Stimulated activated CD8-positive, alpha-beta memory T cell treated with anti-CD3 and anti-CD28 coated beads, Interleukin-4, amount 100 ng/mL, for 4 hours (primary cell): ENCODE measurements around the gene IWS1.
"Not testable (repeated sequence)": the region's sequence is repeated elsewhere in the genome, so short reads cannot be mapped to it uniquely, and the experiment has no call there.

ENCODE experiments used
- DNase-seq, 2 donors: peaks; one replicate each; pipeline ENCODE4 v3.0.0-alpha.2; 2020; ENCODE audit warnings: low read depth in 2 of 2, low spot score in 1 of 2

IWS1 gene

DNA sequence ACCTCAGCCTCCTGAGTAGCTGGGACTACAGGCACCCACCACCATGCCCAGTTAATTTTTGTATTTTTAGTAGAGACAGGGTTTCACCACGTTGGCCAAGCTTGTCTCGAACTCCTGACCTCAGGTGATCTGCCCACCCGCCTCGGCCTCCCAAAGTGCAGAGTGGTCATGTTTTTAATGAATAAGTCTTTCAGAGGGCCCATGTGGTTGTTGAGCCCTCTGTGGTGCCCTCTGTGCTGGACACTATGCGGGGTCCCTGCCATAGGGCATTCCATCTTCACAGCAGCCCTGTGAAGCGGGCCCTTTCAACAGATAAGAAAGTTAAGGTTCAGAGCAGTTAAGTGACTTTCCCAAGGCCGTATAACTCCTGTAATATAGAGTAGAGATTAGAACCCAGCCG is 35.1 kb upstream of the IWS1 start:
- DNase-seq = no peak

DNA sequence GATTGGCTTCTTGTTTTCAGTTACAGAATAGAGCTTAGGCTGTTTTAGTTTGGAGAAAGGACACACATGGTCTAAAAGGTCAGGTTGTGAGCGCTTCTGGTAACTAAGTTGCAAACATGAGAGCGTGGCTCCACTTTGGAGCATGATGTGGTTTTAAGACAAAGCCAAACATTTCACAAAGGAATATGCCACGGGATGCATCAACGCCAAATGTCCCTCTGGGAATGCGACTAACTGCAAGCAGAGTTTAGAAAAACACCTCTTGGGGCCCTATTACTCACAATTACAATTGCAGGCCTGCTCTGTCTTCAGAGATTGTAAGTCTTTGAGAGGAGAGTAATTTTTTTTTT is 34.6 kb upstream of the IWS1 start:
- no peak for DNase-seq

DNA sequence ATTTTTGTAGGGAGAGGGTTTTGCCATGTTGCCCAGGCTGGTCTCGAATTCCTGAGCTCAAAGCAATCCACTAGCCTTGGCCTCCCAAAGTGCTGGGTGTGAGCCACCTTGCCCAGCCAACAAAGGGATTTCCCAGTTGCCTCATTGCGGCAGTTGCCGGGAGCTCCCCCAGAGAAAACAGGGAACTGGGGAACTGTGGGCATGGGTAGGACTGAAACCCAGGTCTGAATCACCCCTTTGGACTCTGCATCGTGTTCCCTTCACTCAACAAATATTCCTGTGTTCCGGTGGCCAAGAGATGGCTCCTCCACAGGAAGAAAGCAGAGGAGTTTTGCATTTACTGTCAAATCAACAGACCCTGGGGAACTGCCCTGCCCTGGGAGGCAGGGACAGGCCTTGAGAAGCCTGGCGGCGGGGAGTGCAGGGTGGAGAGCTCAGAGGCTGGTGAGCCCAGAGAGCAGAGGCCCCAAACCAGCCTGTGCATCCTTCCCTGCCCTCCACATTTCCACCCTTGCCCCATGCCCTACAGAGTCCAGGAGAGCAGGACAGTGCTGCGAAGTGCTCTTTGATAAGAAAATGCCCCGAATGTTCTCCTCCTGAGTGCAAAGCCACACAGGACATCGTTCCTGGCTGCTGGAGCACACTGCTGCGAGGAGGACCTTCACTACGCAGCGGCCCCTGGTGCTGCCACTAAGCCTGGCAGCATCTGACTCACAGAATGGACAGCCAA is 34.1 kb upstream of the IWS1 start:
- no peak for DNase-seq

DNA sequence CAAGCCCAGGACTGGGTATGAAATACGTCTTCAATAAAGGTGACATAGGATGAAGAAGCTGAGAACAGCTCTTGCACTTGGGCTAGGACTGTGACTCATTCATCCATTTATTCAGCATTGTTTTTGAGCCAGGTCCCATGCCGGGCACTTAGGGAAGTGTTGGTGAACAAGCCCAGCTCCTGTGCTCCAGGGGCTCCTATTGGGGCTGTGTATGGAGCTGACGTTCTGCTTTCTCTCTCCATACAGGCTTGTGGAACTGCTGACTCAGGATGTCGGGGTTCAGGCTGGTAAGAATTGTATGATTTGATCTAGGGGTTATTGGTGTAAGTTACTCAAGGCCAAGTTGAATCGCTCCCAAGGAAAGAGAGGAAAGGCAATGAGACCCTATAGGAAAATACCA is 33.2 kb upstream of the IWS1 start:
- no peak for DNase-seq

DNA sequence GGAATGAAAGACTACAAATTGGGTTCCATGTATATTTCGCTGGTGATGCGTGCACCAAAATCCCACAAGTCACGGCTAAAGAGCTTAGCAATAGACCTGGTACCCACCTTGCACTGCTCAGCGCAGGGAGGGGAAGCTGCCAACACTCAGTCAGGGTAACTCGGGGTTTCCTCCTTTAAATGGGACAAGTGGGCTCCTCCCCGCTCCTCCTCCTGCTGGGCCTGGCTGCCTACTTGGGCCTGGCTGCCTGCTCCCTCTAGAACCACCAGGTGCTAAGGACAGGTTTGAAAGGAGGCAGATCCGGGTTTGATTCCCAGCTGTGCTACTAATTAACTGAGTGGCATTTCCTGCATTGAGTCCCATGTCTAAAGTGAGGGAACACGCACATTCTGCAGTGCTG is 32.6 kb upstream of the IWS1 start:
- no peak for DNase-seq

DNA sequence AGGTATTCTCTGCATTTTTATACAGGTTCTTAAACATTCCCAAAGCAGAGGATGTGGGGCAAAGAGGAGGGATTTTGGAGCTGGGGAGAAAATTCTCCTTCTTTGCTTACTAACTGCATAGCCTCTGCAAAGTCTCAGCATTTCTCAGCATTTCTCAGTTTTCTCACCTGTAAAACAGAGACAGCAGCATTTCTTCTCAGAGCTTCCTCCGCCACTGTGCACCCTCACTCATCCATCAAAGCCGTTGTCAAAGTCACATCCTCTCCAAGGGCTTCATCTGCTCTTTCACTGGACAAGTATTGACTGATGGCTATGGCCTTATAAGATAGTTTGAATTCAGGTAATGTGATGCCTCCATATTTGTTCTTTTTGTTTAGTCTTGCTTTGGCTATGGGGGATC is 26.6 kb upstream of the IWS1 start:
- no peak for DNase-seq

DNA sequence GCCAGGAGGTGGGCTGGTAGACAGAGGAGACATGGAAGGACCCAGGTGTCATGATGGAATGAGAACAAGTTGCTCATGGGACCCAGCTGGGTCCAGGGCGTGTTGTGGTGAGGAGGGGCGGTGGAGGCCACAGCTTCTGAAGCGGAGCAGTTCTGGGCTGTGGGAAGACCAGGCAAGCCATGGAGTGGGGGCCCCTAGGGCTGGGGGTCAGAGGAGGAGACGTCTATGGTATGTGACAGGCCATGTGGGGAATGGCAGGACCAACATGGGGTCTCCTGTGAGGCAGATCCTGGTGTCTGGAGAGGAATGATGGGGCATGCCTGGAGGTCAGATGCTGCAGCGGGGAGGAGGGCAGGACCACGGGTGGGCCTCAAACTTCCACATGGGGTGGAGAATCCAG is 26.0 kb upstream of the IWS1 start:
- no peak for DNase-seq

DNA sequence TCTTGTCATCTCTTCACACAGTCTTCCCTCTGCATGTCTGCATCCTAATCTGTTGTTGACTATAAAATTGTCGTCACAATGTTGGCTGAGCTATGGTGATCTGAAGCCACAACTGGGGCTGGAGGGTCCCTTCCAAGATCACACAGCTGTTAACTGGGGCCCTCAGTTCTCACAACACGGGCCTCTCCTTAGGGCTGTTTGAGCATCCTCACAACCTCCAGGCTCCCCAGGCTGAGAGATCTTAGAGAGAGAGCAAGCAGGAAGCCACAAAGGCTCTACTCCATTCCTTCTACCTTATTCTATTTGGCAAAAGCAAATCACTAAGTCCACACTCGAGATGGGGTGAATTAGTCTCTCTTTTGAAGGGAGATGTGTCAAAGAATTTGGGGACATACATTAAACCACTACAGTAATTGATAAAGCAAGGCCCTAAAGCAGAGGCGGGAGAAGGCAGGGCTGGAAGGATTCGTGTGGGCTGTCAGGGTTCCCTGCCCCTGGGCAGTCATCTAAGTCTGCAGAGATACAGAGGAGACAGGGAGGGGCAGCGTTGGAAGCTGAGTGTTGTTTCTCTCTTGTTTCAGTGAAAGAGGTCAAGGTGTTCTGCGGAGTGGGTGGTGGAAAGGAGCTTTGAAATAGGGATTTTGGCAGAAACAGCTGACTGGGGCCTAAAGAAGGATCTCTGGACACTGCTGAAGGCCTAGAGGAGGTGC is 25.1 kb upstream of the IWS1 start:
- no peak for DNase-seq

DNA sequence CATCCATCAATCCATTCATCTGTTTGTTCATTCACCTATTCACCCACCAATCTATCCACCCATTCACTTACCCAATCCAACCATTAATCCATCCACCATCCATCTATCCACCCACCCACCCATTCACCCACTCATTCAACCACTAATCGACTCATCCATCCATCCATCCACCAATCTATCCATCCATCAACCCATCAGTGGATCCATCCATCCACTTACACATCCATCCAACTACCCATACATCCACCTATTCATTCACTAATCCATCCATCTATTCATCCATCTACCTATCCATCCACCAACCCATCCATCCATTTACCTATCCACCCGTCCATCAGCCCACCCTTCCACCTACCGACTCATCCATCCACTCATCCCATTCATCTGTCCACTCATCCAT is 20.5 kb upstream of the IWS1 start:
- no peak for DNase-seq

DNA sequence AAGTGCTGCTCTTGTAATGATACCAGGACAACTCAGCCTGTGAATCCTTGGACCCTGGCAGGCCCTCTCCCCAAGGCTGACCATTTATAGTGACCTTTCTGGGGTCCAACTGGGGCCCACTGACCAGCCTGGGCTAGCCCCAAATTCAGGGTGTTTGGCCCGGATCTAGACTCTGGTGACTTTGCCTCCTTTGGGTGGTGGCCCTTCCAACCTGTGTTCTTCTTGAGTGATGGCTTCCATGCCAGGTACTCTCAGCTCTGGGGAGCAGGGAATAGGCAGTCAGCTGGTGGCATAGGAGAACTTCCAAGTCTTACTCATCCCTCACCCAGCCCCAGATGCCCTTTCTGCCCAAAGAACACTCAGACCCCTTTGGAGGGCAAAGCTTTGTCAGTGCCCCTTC is 19.5 kb upstream of the IWS1 start:
- DNase-seq = no peak

DNA sequence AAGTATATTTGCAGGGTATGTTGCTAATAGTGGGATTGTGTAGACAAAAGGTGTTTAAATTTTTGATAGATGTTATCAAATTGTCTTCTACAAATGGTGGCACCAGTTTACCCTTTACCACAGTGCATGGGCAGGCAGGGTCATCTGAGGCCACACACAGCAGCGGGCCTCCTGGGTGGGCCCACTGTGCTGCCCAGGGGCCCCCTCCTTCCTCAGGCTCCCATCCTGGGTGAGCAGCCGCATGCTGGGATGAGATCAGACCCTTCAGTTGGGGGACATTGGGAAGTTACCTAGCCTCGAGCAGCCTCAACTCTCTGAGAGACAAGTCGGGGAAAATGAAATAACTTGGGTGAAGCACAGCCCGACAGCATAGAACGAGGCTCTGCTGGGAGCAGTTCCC is 18.9 kb upstream of the IWS1 start:
- DNase-seq = no peak

DNA sequence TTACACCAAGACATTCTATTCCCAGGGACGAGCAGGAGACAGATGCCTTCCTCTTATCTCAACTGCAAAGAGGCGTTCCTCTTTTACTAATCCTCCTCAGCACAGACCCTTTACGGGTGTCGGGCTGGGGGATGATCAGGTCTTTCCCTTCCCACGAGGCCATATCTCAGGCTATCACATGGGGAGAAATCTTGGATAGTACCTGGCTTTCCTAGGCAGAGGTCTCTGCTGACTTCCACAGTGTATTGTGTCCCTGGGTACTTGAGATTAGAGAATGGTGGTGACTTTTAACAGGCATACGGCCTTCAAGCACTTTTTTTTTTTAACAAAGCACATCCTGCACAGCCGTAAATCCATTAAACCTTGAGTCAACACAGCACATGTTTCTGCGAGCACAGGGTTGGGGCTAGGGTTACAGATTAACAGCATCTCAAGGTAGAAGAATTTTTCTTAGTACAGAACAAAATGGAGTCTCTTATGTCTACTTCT is 16.8 kb upstream of the IWS1 start:
- not testable (repeated sequence) for DNase-seq

DNA sequence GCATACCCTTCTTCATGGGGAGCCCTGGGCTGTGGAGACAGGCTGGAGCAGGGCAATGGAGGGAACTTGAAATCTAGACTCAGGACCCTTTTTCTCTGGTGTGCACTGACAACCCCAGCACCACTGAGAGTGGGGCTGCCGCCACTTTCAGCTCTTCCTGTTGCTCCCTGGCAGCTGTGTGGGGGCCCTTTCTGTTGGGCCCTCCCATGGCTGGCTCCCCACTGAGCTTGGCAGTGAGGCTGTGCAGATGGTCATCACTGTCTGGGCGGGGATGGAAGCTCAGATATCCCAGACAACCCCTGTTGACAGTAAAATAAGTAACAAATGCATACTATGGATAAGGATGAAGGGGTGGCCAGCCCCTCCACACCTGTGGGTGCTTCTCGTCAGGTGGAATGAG is 15.9 kb upstream of the IWS1 start:
- DNase-seq = no peak

DNA sequence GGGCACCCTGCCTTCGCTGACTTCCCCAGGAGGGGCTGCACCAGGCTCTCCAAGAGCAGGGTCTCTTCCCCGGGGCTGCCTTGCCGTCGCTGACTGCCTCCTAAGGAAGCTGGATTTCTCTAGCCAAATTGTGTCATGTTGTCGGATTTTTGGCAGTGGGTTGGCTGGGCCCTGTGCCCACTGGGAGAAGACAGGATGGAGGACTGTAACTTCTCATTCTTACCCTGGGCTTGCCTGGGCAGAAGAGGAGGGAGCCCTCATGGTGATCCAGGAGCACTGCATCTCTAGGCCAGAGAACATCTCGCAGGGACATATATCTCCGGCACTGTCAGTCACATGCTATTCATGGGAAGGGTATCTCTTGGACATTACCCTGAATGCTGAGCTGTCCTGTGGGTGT is 15.5 kb upstream of the IWS1 start:
- DNase-seq = no peak

DNA sequence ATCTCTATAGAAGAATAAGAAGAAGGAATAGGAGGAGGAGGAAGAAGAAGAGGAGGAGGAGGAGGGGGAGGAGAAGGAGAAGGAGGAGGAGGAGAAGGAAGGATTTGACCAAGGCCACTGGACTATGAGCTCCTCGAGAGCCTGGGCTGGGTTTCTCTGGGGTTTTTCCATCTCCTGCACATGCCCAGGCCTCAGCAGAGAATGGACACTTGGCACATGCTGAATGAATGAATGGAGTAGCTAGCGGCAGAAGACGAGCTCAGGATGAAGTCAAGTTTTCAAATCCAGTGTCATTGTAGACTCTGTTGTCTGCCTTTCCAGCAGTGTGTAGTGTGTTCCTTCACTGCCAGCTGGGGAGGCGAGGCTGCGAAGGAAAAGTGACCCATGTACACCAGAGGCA is 11.4 kb upstream of the IWS1 start:
- no peak for DNase-seq

DNA sequence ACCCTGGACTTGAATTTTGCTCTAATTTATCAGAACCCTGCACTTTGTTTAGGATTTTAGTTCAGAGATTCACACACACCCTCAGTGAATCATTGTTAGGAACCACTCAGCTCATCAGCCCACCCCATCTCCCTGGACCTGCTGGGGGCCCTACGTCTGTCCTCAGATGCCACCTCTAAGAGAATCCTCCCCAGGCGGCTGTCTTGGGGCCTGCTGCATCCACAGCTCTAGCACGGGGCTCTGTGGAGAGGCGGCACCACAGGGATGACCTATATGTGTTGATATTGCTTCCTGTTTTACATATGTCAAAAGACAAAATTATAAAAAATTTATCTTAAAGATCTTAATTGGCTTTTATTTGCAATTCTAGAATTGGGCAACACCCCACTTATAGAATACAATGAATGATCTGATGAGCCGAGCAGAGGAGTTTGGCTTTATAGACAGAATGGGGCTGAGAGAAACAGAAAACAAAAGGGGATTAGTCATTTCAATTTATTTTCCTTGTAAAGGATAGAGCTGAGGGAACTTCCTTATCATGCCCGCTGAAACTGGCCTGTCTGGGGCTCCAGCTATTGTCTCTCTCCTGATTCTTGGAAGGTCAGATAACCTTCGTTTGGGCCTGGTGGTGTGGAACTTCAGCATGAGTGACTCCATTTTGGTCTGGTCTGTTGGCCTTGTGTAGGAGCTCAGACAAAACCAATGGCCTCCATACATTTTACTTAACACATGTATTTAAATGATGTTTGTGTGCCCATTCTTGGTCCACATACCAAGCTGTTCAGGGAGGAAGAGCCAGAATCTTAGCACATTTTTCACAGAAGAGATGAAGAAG is 10.6 kb upstream of the IWS1 start:
- DNase-seq = no peak

DNA sequence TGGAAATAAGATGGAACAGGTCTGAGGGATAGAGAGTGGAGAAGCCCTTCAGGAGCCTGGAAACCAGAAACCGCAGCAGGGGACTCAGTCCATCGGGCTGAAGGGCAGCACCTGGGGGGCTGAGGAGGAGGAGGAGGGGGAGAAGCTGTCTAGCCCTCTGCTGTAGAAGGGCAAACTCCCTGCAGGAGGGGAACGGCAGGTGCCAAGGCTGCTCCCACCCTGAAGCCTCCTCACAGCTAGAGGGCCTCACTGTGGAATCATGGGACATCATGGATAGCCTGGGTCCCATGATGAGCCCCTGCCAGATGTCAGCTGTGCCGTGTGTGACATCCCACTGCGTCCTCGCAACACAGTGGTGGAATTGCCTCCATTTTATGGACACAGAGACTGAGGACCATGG is 9.6 kb upstream of the IWS1 start:
- DNase-seq = no peak

DNA sequence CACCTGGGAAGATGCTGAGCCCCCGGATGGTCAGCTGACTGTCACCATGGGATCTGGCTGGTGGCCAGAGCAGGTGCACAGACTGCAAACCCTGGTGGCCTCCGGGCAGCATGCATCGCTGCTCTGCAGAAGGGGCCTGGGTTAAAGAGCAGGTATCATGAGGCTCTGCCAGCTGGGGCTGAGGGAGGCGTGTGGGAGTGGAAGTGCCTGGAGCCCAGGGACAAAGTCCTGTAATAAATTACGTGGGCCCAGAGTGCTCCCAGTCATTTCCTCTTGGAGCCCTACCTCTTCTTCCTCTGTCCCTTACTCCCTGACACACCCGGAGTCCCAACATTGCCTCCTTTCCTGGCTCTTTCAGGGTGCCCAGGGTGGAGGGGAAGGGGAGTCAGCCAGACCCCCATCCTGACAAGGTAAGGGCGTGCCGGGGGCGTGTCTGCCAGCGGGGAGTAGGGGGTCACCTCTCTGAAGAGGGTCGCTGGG is 9.2 kb upstream of the IWS1 start, which contains the start of gene MYO7B:
Gene MYO7B (plus strand): TSS at position 262 of the 480 bp plus-strand sequence. CDS start 24,040 bp downstream, outside the sequence.
- no peak for DNase-seq

DNA sequence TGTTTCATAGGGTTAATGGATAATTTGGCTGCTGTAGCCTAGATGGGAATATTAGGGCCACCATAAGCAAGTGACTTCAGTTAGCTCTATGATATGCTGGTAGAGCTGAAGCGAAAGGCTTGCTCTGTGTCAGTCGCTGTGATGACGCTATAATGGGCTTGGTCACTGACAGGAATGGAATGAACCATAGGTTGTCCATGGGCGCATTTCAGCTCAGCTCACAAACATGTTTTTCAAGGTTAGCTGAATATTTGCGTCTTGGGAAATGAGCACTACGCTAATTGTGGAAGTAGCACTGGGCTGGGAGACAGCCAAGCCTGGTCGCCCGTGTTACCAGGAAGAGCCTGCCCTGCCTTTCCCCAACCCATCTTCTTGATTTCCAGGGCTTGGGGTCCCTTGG is 6.0 kb upstream of the IWS1 start:
- no peak for DNase-seq

DNA sequence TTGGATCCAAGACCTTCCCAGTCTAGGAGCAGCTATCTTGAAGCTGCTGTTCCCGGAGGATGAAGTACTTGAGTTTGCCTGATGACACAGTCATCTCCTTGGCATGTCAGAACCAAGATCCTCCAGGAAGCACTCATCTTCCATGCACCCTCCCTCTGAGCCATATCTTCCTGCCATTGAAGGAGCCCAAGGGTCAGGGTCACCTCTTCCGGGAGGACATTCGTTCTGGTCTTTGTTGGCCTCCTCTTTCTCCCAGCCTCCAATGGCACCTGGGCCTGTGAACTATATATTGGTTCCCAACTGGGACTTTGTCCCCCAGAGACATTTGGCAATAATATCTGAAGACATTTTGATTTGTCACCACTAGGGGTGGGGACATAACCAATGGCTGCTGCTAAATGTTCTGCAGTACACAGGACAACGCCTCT is 4.9 kb upstream of the IWS1 start:
- no peak for DNase-seq

DNA sequence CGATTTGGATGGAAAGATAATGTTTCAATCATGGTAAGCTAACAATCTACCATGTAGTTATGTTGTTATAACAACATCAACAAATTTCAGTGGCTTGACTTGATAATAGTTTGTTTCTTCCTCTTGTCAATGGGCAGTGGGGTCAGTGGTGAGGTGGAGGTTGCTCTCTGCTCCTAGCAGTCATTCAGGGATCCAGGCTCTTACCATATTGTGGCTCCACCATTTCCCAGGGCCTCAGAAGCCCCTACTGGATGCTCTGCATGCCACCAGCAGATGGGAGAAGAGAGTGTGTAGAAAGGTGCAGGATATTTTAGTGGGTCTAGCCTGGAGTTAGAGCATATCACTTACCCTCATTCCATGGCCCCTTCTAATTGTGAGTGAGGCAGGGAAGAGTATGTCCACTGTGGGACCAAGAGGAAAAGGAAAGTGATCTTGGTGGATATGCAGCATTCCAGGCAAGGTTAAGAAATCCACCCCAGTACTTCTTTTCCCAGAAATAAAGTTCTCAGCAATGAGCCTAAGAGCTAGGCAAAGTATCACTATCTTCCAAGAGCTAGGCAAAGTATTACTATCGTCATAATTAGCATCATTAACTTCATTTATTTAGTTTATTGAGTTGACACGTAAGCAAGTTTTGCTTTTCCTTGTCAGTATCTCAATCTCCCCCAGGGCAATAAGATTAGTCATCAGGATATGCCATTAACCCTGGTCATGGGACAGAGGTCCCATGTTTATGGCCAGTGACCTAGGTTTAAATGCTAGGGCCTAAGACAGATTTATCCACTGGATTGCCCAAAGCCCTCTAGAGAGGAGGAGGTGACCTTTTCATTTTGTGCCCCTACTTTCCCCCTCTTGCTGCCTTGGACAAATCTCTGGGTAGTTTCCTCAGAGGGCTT is 4.2 kb upstream of the IWS1 start:
- no peak for DNase-seq
